ENCODE measurements around the gene HERPUD1.

DNA sequence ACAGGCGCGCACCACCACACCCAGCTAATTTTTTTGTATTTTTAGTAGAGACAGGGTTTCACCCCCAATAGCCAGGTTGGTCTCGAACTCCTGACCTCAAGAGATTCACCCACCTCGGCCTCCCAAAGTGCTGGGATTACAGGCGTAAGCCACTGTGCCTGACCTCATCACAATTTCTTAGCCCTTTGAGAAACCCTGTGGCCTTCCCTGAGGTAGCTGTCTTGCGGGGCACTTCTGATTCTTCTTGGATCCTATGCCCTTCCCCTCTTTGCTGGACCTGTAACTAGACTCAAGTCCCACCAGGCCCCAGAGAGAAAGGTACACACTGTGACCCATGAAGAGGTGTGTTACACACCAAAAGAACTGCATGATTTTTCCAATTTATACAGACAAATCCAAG, 16.3 kb downstream of the HERPUD1 start:
- TF ChIP-seq, protein P1, sequence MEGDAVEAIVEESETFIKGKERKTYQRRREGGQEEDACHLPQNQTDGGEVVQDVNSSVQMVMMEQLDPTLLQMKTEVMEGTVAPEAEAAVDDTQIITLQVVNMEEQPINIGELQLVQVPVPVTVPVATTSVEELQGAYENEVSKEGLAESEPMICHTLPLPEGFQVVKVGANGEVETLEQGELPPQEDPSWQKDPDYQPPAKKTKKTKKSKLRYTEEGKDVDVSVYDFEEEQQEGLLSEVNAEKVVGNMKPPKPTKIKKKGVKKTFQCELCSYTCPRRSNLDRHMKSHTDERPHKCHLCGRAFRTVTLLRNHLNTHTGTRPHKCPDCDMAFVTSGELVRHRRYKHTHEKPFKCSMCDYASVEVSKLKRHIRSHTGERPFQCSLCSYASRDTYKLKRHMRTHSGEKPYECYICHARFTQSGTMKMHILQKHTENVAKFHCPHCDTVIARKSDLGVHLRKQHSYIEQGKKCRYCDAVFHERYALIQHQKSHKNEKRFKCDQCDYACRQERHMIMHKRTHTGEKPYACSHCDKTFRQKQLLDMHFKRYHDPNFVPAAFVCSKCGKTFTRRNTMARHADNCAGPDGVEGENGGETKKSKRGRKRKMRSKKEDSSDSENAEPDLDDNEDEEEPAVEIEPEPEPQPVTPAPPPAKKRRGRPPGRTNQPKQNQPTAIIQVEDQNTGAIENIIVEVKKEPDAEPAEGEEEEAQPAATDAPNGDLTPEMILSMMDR (conservative IDR thresholded peaks at IDR 0.05), result no peak
- no peak for TF ChIP-seq EZH2 (IDR thresholded peaks at IDR 0.05; ENCODE audit: low read depth)
